Measurements from ENCODE around the gene SMC5. TPM values are rescaled to one million over a fixed set of nuclear protein-coding genes. Genes with fewer than 3 reads are reported as not detected.

SMC5 gene
- total RNA-seq, 1 donor from 2014 or later = 29.7 TPM

DNA sequence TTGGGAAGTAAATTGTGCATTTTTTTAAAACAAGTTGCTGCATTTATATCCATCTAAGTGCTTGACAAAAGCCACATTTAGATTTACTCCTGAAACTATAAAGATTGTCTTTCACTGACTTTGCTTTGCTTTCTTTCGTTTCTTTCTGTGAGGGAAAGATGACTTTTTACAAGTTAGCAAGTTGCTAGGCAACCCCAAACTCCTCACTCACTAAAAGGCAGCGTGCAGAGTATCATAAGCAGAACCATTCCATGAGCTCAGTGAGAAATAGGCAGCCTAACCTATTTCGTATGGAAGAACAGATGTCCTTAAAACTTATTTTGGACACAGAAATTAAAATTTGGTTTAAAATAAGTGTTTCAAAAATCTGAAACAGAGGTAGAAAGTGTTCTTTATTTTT is 126.6 kb downstream of the SMC5 start:
- no peak for DNase-seq (ENCODE audit: extremely low spot score in 2 of 2)
- Histone ChIP-seq H3K9me3 (no peaks in the 10 kb centered on the region), H3K4me1 (peaks cover 31% of the 10 kb centered on the region), H3K27me3 (no peaks in the 10 kb centered on the region), H3K4me3 (no peak overlapping the region), H3K36me3 (peaks cover 0 to 26% of the 10 kb centered on the region in 2 donors), H3K27ac (no peak overlapping the region)
- TF ChIP-seq POLR2A (IDR thresholded peaks at IDR 0.05) = no peak
- TF ChIP-seq, protein P1, sequence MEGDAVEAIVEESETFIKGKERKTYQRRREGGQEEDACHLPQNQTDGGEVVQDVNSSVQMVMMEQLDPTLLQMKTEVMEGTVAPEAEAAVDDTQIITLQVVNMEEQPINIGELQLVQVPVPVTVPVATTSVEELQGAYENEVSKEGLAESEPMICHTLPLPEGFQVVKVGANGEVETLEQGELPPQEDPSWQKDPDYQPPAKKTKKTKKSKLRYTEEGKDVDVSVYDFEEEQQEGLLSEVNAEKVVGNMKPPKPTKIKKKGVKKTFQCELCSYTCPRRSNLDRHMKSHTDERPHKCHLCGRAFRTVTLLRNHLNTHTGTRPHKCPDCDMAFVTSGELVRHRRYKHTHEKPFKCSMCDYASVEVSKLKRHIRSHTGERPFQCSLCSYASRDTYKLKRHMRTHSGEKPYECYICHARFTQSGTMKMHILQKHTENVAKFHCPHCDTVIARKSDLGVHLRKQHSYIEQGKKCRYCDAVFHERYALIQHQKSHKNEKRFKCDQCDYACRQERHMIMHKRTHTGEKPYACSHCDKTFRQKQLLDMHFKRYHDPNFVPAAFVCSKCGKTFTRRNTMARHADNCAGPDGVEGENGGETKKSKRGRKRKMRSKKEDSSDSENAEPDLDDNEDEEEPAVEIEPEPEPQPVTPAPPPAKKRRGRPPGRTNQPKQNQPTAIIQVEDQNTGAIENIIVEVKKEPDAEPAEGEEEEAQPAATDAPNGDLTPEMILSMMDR (IDR thresholded peaks at IDR 0.05) = no peak
- no peak for TF ChIP-seq POLR2AphosphoS5 (IDR thresholded peaks at IDR 0.05; ENCODE audit: insufficient read depth in 1 of 2, low read depth in 1 of 2)
- intact Hi-C loops (cut with DNase I) = no loop called here

DNA sequence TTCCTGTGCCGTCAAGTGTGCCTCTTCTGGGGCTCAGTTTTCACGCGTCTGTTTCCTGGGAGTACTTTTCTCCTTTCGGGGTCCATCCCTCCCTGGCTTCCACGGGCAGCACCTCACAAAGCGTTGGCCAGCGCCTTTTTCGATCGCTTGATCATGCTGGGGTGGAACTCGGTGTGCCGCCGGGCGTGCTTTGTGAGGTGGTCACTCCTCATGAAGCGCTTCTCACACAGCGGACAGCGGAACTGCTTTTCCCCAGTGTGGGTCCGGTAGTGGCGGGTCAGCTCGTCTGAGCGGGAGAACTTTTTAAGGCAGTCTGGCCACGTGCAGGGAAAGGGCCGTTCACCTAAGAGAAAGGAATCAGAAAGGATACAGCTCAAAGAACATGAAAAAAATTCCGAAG is 128.9 kb downstream of the SMC5 start:
- DNase-seq (ENCODE audit: extremely low spot score in 2 of 2) = no peak
- Histone ChIP-seq H3K27me3 (no peaks in the 10 kb centered on the region), H3K9me3 (no peaks in the 10 kb centered on the region), H3K27ac (no peak overlapping the region), H3K4me1 (peaks cover 52% of the 10 kb centered on the region), H3K36me3 (peaks cover 0 to 26% of the 10 kb centered on the region in 2 donors), H3K4me3 (no peak overlapping the region)
- intact Hi-C loops (cut with DNase I) = no loop called here
- TF ChIP-seq, protein P1 (IDR thresholded peaks at IDR 0.05) = no peak
- TF ChIP-seq POLR2A (IDR thresholded peaks at IDR 0.05) = no peak
- TF ChIP-seq POLR2AphosphoS5 (IDR thresholded peaks at IDR 0.05; ENCODE audit: insufficient read depth in 1 of 2, low read depth in 1 of 2) = no peak

DNA sequence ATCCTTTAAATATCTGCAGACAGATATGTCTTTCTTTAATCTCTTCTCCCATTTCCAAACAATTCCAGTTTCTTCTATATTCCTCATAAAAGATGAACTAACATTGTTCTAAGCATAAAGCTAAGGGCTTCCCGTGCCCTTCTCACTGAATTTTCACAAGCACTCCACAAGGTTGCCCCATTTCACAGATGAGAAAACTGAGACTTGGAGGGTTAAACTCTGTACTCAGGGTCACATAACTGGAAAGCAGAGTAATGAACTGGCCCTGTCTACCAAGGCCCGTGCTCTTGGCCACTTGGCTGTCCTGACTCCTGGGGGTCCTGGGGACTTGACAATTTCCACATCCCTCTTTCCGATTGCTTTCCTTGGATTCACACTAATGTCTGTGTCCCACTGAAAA is 130.4 kb downstream of the SMC5 start:
- Histone ChIP-seq H3K9me3 (no peaks in the 10 kb centered on the region), H3K4me3 (no peak overlapping the region), H3K36me3 (peaks cover 0 to 26% of the 10 kb centered on the region in 2 donors), H3K27me3 (no peaks in the 10 kb centered on the region), H3K27ac (no peak overlapping the region), H3K4me1 (peaks cover 58% of the 10 kb centered on the region)
- TF ChIP-seq POLR2AphosphoS5 (IDR thresholded peaks at IDR 0.05; ENCODE audit: insufficient read depth in 1 of 2, low read depth in 1 of 2) = no peak
- intact Hi-C loops (cut with DNase I) = no loop called here
- DNase-seq (ENCODE audit: extremely low spot score in 2 of 2) = no peak

DNA sequence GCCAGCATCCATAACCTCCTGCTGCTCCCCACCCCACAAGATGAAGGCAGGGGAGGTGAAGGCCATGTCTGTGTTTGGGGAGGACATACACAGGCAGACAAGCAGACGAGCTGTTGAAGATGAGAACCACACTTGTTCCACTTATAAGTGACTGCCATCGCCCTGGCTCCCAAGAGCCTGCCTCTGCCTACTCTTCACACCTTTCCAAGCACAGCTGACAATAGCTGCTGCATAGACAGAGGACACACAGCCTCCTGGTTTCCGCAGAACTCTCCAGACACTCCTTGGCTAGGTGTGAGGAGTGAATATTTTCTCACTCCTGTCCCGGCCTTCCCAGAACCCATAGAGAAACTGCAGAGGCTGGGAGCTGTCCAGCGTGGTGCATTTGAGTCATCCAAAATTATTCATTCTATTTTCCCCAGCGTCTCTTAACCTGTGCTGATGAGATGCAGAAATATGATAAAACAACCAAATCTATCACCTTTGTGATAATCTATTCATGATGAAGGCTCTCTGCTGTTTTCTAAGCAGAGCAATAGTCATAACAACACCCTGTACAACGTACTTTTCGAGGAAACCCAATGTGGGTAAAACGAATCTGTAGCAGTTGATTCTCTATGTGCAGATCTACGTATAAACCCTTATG is 131.0 kb downstream of the SMC5 start:
- Histone ChIP-seq H3K27me3 (no peaks in the 10 kb centered on the region), H3K36me3 (peaks cover 0 to 26% of the 10 kb centered on the region in 2 donors), H3K4me1 (peaks cover 63% of the 10 kb centered on the region), H3K4me3 (no peak overlapping the region), H3K27ac (no peak overlapping the region), H3K9me3 (no peaks in the 10 kb centered on the region)
- intact Hi-C loops (cut with DNase I) = no loop called here
- no peak for DNase-seq (ENCODE audit: extremely low spot score in 2 of 2)
- TF ChIP-seq POLR2AphosphoS5 (IDR thresholded peaks at IDR 0.05; ENCODE audit: insufficient read depth in 1 of 2, low read depth in 1 of 2) = no peak
- TF ChIP-seq POLR2A (IDR thresholded peaks at IDR 0.05) = no peak
- TF ChIP-seq, protein P1 (IDR thresholded peaks at IDR 0.05) = no peak

DNA sequence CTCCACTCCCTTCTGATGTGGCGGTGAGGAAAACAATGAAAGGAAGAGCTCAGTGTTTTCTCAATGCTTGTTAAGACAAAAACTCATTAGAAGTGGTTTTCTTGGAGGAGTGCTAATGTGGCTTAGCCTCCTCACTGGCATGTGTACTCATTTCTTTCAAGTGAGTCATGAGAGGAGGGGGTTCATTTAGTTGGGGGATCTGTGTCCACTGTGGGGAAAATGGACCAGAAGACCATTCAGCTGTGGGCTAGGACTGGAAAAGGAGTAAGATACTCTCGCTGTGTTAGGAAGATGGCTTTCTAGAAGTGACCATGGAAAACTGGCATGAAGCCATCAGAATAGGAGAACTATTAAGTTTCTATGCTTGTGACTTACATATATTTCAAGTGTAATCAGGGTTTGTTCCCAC is 132.2 kb downstream of the SMC5 start:
- no peak overlapping the region for H3K4me3 ChIP-seq
- no peak overlapping the region for H3K27ac ChIP-seq
- peaks cover 0 to 15% of the 10 kb centered on the region in 2 donors for H3K36me3 ChIP-seq
- H3K4me1 ChIP-seq = peaks cover 67% of the 10 kb centered on the region
- DNase-seq (ENCODE audit: extremely low spot score in 2 of 2) = no peak
- no peaks in the 10 kb centered on the region for H3K9me3 ChIP-seq
- no peaks in the 10 kb centered on the region for H3K27me3 ChIP-seq
- intact Hi-C loops (cut with DNase I) = no loop called here
- TF ChIP-seq, protein P1 (IDR thresholded peaks at IDR 0.05) = no peak
- TF ChIP-seq POLR2A (IDR thresholded peaks at IDR 0.05) = no peak
- no peak for TF ChIP-seq POLR2AphosphoS5 (IDR thresholded peaks at IDR 0.05; ENCODE audit: insufficient read depth in 1 of 2, low read depth in 1 of 2)

All from vagina (tissue), 2 donors.